Caco-2 (cell line): ENCODE data around the gene PPARG. TPM values are rescaled to one million over a fixed set of nuclear protein-coding genes. Genes with fewer than 3 reads are reported as not detected.
"Not testable (repeated sequence)": the region's sequence is repeated elsewhere in the genome, so short reads cannot be mapped to it uniquely, and the experiment has no call there.

Experiments used
- BruUV-seq: library from RNA; stranded (reverse); fragments of 400-500 nt; replicated peaks from 2 replicates; lab custom pipeline; 2021; lab: Mats Ljungman, UMichigan
- CTCF ChIA-PET: fragments of 300-600 bp; sonication (Branson Sonifier 250); formaldehyde crosslinking; loops from one replicate; lab custom pipeline; 2022; ENCODE audit warnings: antibody characterized with exemption; lab: Charles Lee
- POLR2A ChIA-PET: fragments of 300-600 bp; sonication (Branson Sonifier 250); formaldehyde crosslinking; loops from one replicate; lab custom pipeline; 2022; ENCODE audit warnings: antibody characterized with exemption; lab: Charles Lee
- DNase-seq, 2 experiments: peaks; one replicate each; pipeline versions ENCODE4 v3.0.0 to v3.0.0-alpha.2; 2020 to 2022
- H3K27me3 ChIP-seq: replicated peaks from 2 replicates; pipeline ENCODE4 v1.6.0; 2011; ENCODE audit warnings: low read length; ENCODE audit not compliant: control insufficient read depth, insufficient read depth
- H3K36me3 ChIP-seq: 2 replicates; pipeline ENCODE4 v1.5.1; 2011; ENCODE audit warnings: low read length; ENCODE audit not compliant: control insufficient read depth, insufficient read depth
- H3K4me1 ChIP-seq: fragments of 250-450 bp; sonication (Bioruptor Pico); 2 replicates; pipeline ENCODE4 v1.5.1; 2020; ENCODE audit warnings: mild to moderate bottlenecking
- H3K4me3 ChIP-seq: 2 replicates; pipeline ENCODE4 v1.5.1; 2011; ENCODE audit warnings: low read depth, mild to moderate bottlenecking, control low read depth, low read length
- H3K9me3 ChIP-seq: fragments of 250-450 bp; sonication (Bioruptor Pico); 2 replicates; pipeline ENCODE4 v1.5.1; 2020; ENCODE audit warnings: mild to moderate bottlenecking, moderate library complexity
- H3K27ac Mint-ChIP-seq: one replicate; pipeline ENCODE4 v1.8.0; 2022; ENCODE audit warnings: mixed read lengths; ENCODE audit not compliant: unreplicated experiment
- H3K27me3 Mint-ChIP-seq: one replicate; pipeline ENCODE4 v1.8.0; 2022; ENCODE audit warnings: mixed read lengths; ENCODE audit not compliant: insufficient read depth, unreplicated experiment
- H3K36me3 Mint-ChIP-seq: one replicate; pipeline ENCODE4 v1.8.0; 2022; ENCODE audit warnings: mild to moderate bottlenecking, mixed read lengths; ENCODE audit not compliant: insufficient read depth, unreplicated experiment
- H3K4me1 Mint-ChIP-seq: one replicate; pipeline ENCODE4 v1.8.0; 2022; ENCODE audit warnings: low read depth, mixed read lengths; ENCODE audit not compliant: unreplicated experiment
- H3K4me3 Mint-ChIP-seq: one replicate; pipeline ENCODE4 v1.8.0; 2022; ENCODE audit warnings: mild to moderate bottlenecking, moderate library complexity, mixed read lengths; ENCODE audit not compliant: unreplicated experiment
- H3K9me3 Mint-ChIP-seq: one replicate; pipeline ENCODE4 v1.8.0; 2022; ENCODE audit warnings: mixed read lengths; ENCODE audit not compliant: unreplicated experiment
- CTCF ChIP-seq, 2 experiments: fragments of 200-600 bp in 1 of 2; IDR thresholded peaks; 1 replicate in 1 of 2; 2 replicates in 1 of 2; pipeline versions ENCODE4 v1.5.1 to v1.8.0; 2011 to 2022; ENCODE audit warnings: antibody characterized with exemption in 1 of 2, control low read depth in 1 of 2, inconsistent platforms in 1 of 2, low read depth in 1 of 2, low read length in 1 of 2, mild to moderate bottlenecking in 1 of 2, moderate library complexity in 1 of 2; ENCODE audit not compliant: insufficient read depth in 1 of 2, severe bottlenecking in 1 of 2, unreplicated experiment in 1 of 2
- intact Hi-C: fragments of 100-400 bp; cut with micrococcal nuclease; formaldehyde crosslinking; loops from one replicate; pipeline ENCODE4 v1.10.0; 2022; ENCODE audit not compliant: unreplicated experiment
- total RNA-seq: library from RNA; stranded (reverse); gene quantifications from 2 replicates; pipeline ENCODE4 v1.2.3, GENCODE V29; 2022

Gene PPARG
- total RNA-seq, 1 experiment from 2014 or later: 15.6 TPM

GRCh38 chr3:12467746-12468145 is 178.9 kb downstream of the PPARG start:
- H3K4me1 Mint-ChIP-seq: no peaks in the 10 kb centered on the region
- Histone ChIP-seq H3K9me3 (no peaks in the 10 kb centered on the region), H3K4me1 (peaks cover 6% of the 10 kb centered on the region; the same call in 1 of the 2 replicates), H3K27me3 (no peaks in the 10 kb centered on the region), H3K36me3 (no peaks in the 10 kb centered on the region), H3K4me3 (no peak overlapping the region)
- no peak overlapping the region for H3K27ac Mint-ChIP-seq
- H3K36me3 Mint-ChIP-seq: no peaks in the 10 kb centered on the region
- BruUV-seq: no TSS peak
- H3K27me3 Mint-ChIP-seq: no peaks in the 10 kb centered on the region
- H3K9me3 Mint-ChIP-seq: no peaks in the 10 kb centered on the region
- no peak overlapping the region for H3K4me3 Mint-ChIP-seq
- CTCF ChIA-PET: no interaction called here
- no peak for DNase-seq
- intact Hi-C loops: no loop called here
- no peak for TF ChIP-seq CTCF (IDR thresholded peaks at IDR 0.05; ENCODE audit: insufficient read depth in 1 of 2, low read depth in 1 of 2, low read length in 1 of 2, severe bottlenecking in 1 of 2, unreplicated experiment in 1 of 2)
- POLR2A ChIA-PET: no interaction called here

GRCh38 chr3:12468276-12468675 is 179.4 kb downstream of the PPARG start:
- H3K27me3 ChIP-seq: no peaks in the 10 kb centered on the region
- peaks cover 4% of the 10 kb centered on the region; the same call in 1 of the 2 replicates for H3K4me1 ChIP-seq
- no peaks in the 10 kb centered on the region for H3K27me3 Mint-ChIP-seq
- H3K36me3 ChIP-seq: no peaks in the 10 kb centered on the region
- no peak for TF ChIP-seq CTCF (IDR thresholded peaks at IDR 0.05; ENCODE audit: insufficient read depth in 1 of 2, low read depth in 1 of 2, low read length in 1 of 2, severe bottlenecking in 1 of 2, unreplicated experiment in 1 of 2)
- H3K36me3 Mint-ChIP-seq: no peaks in the 10 kb centered on the region
- no peaks in the 10 kb centered on the region for H3K9me3 ChIP-seq
- H3K27ac Mint-ChIP-seq: no peak overlapping the region
- ChIA-PET CTCF (interaction anchor here (0.7 kb wide), 1 partner anchor 12 kb away, joined by 3 read pairs; no protein-coding TSS in a partner anchor), POLR2A (no interaction called here)
- H3K4me3 Mint-ChIP-seq: no peak overlapping the region
- DNase-seq: no peak
- H3K9me3 Mint-ChIP-seq: no peaks in the 10 kb centered on the region
- H3K4me3 ChIP-seq: no peak overlapping the region
- intact Hi-C loops: no loop called here
- no TSS peak for BruUV-seq
- H3K4me1 Mint-ChIP-seq: no peaks in the 10 kb centered on the region

GRCh38 chr3:12468757-12469156 is 179.9 kb downstream of the PPARG start:
- CTCF ChIA-PET: interaction anchor here (0.7 kb wide), 1 partner anchor 11 kb away, joined by 3 read pairs; no protein-coding TSS in a partner anchor
- TF ChIP-seq CTCF (IDR thresholded peaks at IDR 0.05; ENCODE audit: insufficient read depth in 1 of 2, low read depth in 1 of 2, low read length in 1 of 2, severe bottlenecking in 1 of 2, unreplicated experiment in 1 of 2): no peak
- Histone ChIP-seq H3K36me3 (no peaks in the 10 kb centered on the region), H3K4me3 (no peak overlapping the region), H3K27me3 (no peaks in the 10 kb centered on the region), H3K4me1 (peaks cover 1% of the 10 kb centered on the region; the same call in 1 of the 2 replicates), H3K9me3 (no peaks in the 10 kb centered on the region)
- H3K27me3 Mint-ChIP-seq: no peaks in the 10 kb centered on the region
- no peak overlapping the region for H3K27ac Mint-ChIP-seq
- no peak for DNase-seq
- no peaks in the 10 kb centered on the region for H3K36me3 Mint-ChIP-seq
- POLR2A ChIA-PET: no interaction called here
- H3K4me1 Mint-ChIP-seq: no peaks in the 10 kb centered on the region
- H3K9me3 Mint-ChIP-seq: no peaks in the 10 kb centered on the region
- BruUV-seq: no TSS peak
- intact Hi-C loops: no loop called here
- H3K4me3 Mint-ChIP-seq: no peak overlapping the region

GRCh38 chr3:12469222-12469621 is 180.4 kb downstream of the PPARG start:
- CTCF ChIA-PET, H3K4me3 ChIP-seq, BruUV-seq, H3K27me3 ChIP-seq, DNase-seq, H3K9me3 ChIP-seq, H3K4me1 ChIP-seq, H3K27ac Mint-ChIP-seq, H3K36me3 ChIP-seq, intact Hi-C loops, H3K4me1 Mint-ChIP-seq, H3K27me3 Mint-ChIP-seq, H3K36me3 Mint-ChIP-seq, H3K4me3 Mint-ChIP-seq, H3K9me3 Mint-ChIP-seq, POLR2A ChIA-PET: not testable (repeated sequence)
